ENCODE data around the gene PON2. TPM values are rescaled to one million over a fixed set of nuclear protein-coding genes. Genes with fewer than 3 reads are reported as not detected.
A peak's percentile ranks its signal among the peaks of the same experiment; 100 is the strongest.

PON2 gene
- total and polyA plus RNA-seq, 2 of the 13 experiments (the other 11 are each of a cell fraction or from before 2014, with no cell fraction given), result 202 to 217 TPM

- peak; percentile 77; the same call in 1 of the 2 replicates for TF ChIP-seq ATF6 (CRISPR knock-in tag; conservative IDR thresholded peaks at IDR 0.05)
- no peak for TF ChIP-seq AKAP8 (CRISPR knock-in tag; IDR thresholded peaks at IDR 0.05)
- TF ChIP-seq RARA (CRISPR knock-in tag; IDR thresholded peaks at IDR 0.05), result no peak; the same call in none of the 2 replicates
- peak; percentile 83 for TF ChIP-seq KLF6 (CRISPR knock-in tag; IDR thresholded peaks at IDR 0.05)
- no peak for TF ChIP-seq TBX3 (IDR thresholded peaks at IDR 0.05; ENCODE audit: borderline replicate concordance)
- TF ChIP-seq ARID2 (CRISPR knock-in tag; IDR thresholded peaks at IDR 0.05; ENCODE audit: borderline replicate concordance), result no peak; the same call in 1 of the 2 replicates
- TF ChIP-seq TCF12 (IDR thresholded peaks at IDR 0.05), result no peak
- TF ChIP-seq TCF12 (CRISPR knock-in tag; IDR thresholded peaks at IDR 0.05), result peak; percentile 24; the same call in 1 of the 2 replicates
- TF ChIP-seq ZNF280D (CRISPR knock-in tag; IDR thresholded peaks at IDR 0.05), result no peak; the same call in 1 of the 2 replicates
- peak; percentile 54; the same call in 1 of the 2 replicates for TF ChIP-seq ETV5 (CRISPR knock-in tag; IDR thresholded peaks at IDR 0.05; ENCODE audit: borderline replicate concordance)
- TF ChIP-seq PHF5A (CRISPR knock-in tag; IDR thresholded peaks at IDR 0.05; ENCODE audit: low read depth, unreplicated experiment), result no peak
- 0 out of 2 replicates have a peak, but pooled peaks have one; percentile 77 for TF ChIP-seq ZNF503 (CRISPR knock-in tag; IDR thresholded peaks at IDR 0.05)
- TF ChIP-seq ARHGAP35 (CRISPR knock-in tag; IDR thresholded peaks at IDR 0.05; ENCODE audit: borderline replicate concordance), result no peak
- no peak for TF ChIP-seq ZNF678 (CRISPR knock-in tag; IDR thresholded peaks at IDR 0.05)
- peak; percentile 71; the same call in 1 of the 2 replicates for TF ChIP-seq ZSCAN29 (CRISPR knock-in tag; conservative IDR thresholded peaks at IDR 0.05)
- TF ChIP-seq ZNF282 (IDR thresholded peaks at IDR 0.05; ENCODE audit: partially characterized antibody), result no peak
- TF ChIP-seq BRF2 (CRISPR knock-in tag; IDR thresholded peaks at IDR 0.05), result 0 out of 2 replicates have a peak, but pooled peaks have one; percentile 81
- peak; percentile 89; the same call in 1 of the 2 replicates for TF ChIP-seq ZFP91 (CRISPR knock-in tag; IDR thresholded peaks at IDR 0.05; ENCODE audit: borderline replicate concordance)
Measured at GRCh38 chr7:95434557-95435421, at the start of gene PON2 (continued).

Measured in HepG2 (cell line).